GM12892 (cell line): ENCODE results near the gene TAF1C.

Experiments
- POLR2AphosphoS5 ChIP-seq: IDR thresholded peaks from 2 replicates; pipeline ENCODE4 v1.6.1; 2011; ENCODE audit warnings: low read depth, low read length, control low read depth
- TAF1 ChIP-seq: IDR thresholded peaks from 2 replicates; pipeline ENCODE4 v1.6.1; 2011; ENCODE audit warnings: low read depth, mild to moderate bottlenecking, control low read depth, low read length, borderline replicate concordance

DNA sequence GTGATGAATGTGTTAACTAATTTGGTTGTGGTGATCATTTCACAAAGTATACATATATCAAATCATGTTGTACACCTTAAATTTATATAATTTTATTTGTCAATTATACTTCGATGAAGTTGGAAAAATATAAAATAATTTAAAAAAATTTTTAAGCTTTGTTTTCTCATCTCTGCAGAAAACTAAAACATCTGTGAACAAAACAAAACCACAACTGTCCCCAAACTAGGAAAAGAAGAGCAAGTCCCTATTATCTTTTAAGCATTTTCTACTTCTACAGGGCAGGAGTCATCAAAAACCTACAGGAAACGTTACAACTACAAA is 48.4 kb downstream of the TAF1C start:
- no peak for TF ChIP-seq TAF1
- no peak for TF ChIP-seq POLR2AphosphoS5
